Panc1 (cell line): Measurements from ENCODE around the gene PLS3. TPM values are rescaled to one million over a fixed set of nuclear protein-coding genes. Genes with fewer than 3 reads are reported as not detected.
A peak's percentile ranks its signal among the peaks of the same experiment; 100 is the strongest.

Experiments
- ATAC-seq: fragments of 200-7000 bp; cut with Tn5 transposase; 2 replicates; pipeline ENCODE4 v1.9.1; 2020; ENCODE audit warnings: mild to moderate bottlenecking, moderate library complexity
- BruUV-seq: library from RNA; stranded (reverse); fragments of 400-500 nt; replicated peaks from 2 replicates; lab custom pipeline; 2021; lab: Mats Ljungman, UMichigan
- CTCF ChIA-PET: fragments of 300-600 bp; sonication (Branson Sonifier 250); formaldehyde crosslinking; loops from one replicate; lab custom pipeline; 2022; ENCODE audit warnings: antibody characterized with exemption; lab: Charles Lee
- POLR2A ChIA-PET: fragments of 300-600 bp; sonication (Branson Sonifier 250); formaldehyde crosslinking; loops from one replicate; lab custom pipeline; 2022; ENCODE audit warnings: antibody characterized with exemption; lab: Charles Lee
- DNase-seq: peaks from one replicate; pipeline ENCODE4 v3.0.0-alpha.2; 2010; ENCODE audit warnings: low read depth, low spot score
- H3K27ac ChIP-seq: 2 replicates; pipeline ENCODE4 v1.5.1; 2011; ENCODE audit warnings: mild to moderate bottlenecking, low read length, inconsistent platforms
- H3K27me3 ChIP-seq: fragments of 200-500 bp; sonication (Bioruptor generic); 2 replicates; pipeline ENCODE4 v1.6.0; 2014; ENCODE audit warnings: low read length, inconsistent platforms; ENCODE audit not compliant: control insufficient read depth, insufficient read depth
- H3K36me3 ChIP-seq: fragments of 200-500 bp; sonication (Bioruptor generic); 2 replicates; pipeline ENCODE4 v1.5.1; 2014; ENCODE audit warnings: inconsistent platforms, mild to moderate bottlenecking, low read length, moderate library complexity; ENCODE audit not compliant: control insufficient read depth, insufficient read depth
- H3K4me1 ChIP-seq: 2 replicates; pipeline ENCODE4 v1.5.1; 2011; ENCODE audit warnings: inconsistent platforms, mild to moderate bottlenecking, low read length, moderate library complexity; ENCODE audit not compliant: control insufficient read depth, insufficient read depth
- H3K4me3 ChIP-seq, 2 experiments: 2 replicates each; pipeline ENCODE4 v1.5.1; 2011 to 2012; ENCODE audit warnings: low read depth in 2 of 2, low read length in 2 of 2, mild to moderate bottlenecking in 2 of 2, inconsistent platforms in 1 of 2, moderate library complexity in 1 of 2
- H3K9me3 ChIP-seq: fragments of 200-500 bp; sonication (Bioruptor generic); 2 replicates; pipeline ENCODE4 v1.5.1; 2014; ENCODE audit warnings: low read depth, mild to moderate bottlenecking, inconsistent platforms, low read length, moderate library complexity; ENCODE audit not compliant: control insufficient read depth, insufficient read depth
- POLR2AphosphoS5 ChIP-seq: IDR thresholded peaks from 2 replicates; pipeline ENCODE4 v1.6.1; 2012; ENCODE audit warnings: mild to moderate bottlenecking, low read depth, low read length, moderate library complexity
- SIN3A ChIP-seq: IDR thresholded peaks from 2 replicates; pipeline ENCODE4 v1.6.1; 2012; ENCODE audit warnings: low read depth, mild to moderate bottlenecking, low read length, moderate library complexity, borderline replicate concordance; ENCODE audit not compliant: insufficient read depth
- TCF7L2 ChIP-seq: IDR thresholded peaks from 2 replicates; pipeline ENCODE4 v1.6.1; 2011; ENCODE audit warnings: mild to moderate bottlenecking, low read depth, low read length, inconsistent platforms
- in situ Hi-C: cut with HindIII; loops from 2 replicates; pipeline ENCODE4 v1.10.0; 2016; ENCODE audit warnings: low sequenced_read_pairs, low pct_unique_long_range_greater_than_20kb
- intact Hi-C: fragments of 100-400 bp; cut with micrococcal nuclease; formaldehyde crosslinking; loops from one replicate; pipeline ENCODE4 v1.10.0; 2022; ENCODE audit not compliant: unreplicated experiment
- total RNA-seq: library from RNA; stranded (reverse); gene quantifications from one replicate; pipeline ENCODE4 v1.2.1, GENCODE V29; 2021; ENCODE audit not compliant: unreplicated experiment
- TF ChIP-seq, protein P1 (sequence below): fragments of 450-650 bp; IDR thresholded peaks from 2 replicates; pipeline ENCODE4 v1.5.1; 2017; ENCODE audit warnings: mild to moderate bottlenecking
- TF ChIP-seq, protein P2 (sequence below), 2 experiments: IDR thresholded peaks; 2 replicates each; pipeline ENCODE4 v1.6.1; 2011 to 2012; ENCODE audit warnings: low read depth in 2 of 2, control low read depth in 1 of 2, low read length in 1 of 2, mild to moderate bottlenecking in 1 of 2, moderate library complexity in 1 of 2; ENCODE audit not compliant: insufficient read depth in 1 of 2

PLS3 gene
- total RNA-seq, 1 experiment from 2014 or later: 164 TPM

GRCh38 chrX:115690511-115691216, 129.7 kb downstream of the PLS3 start:
- ChIA-PET POLR2A (no interaction called here), CTCF (interaction anchor here (0.5 to 1.3 kb wide), 3 partner anchors 11 to 75 kb away, joined by 3 to 4 read pairs (median 3); no protein-coding TSS in a partner anchor)
- Histone ChIP-seq H3K27me3 (no peaks in the 10 kb centered on the region), H3K27ac (no peak overlapping the region), H3K4me3 (no peak overlapping the region), H3K4me1 (no peaks in the 10 kb centered on the region), H3K36me3 (no peaks in the 10 kb centered on the region), H3K9me3 (no peaks in the 10 kb centered on the region)
- DNase-seq (peak; percentile 63), ATAC-seq (peak; percentile 91)
- BruUV-seq: no TSS peak
- in situ Hi-C loops (no loop called here), intact Hi-C loops (loop anchor here (5.0 kb wide), 1 partner anchor 358 kb away; no protein-coding TSS in a partner anchor)
- TF ChIP-seq TCF7L2: no peak
- TF ChIP-seq, protein P1, sequence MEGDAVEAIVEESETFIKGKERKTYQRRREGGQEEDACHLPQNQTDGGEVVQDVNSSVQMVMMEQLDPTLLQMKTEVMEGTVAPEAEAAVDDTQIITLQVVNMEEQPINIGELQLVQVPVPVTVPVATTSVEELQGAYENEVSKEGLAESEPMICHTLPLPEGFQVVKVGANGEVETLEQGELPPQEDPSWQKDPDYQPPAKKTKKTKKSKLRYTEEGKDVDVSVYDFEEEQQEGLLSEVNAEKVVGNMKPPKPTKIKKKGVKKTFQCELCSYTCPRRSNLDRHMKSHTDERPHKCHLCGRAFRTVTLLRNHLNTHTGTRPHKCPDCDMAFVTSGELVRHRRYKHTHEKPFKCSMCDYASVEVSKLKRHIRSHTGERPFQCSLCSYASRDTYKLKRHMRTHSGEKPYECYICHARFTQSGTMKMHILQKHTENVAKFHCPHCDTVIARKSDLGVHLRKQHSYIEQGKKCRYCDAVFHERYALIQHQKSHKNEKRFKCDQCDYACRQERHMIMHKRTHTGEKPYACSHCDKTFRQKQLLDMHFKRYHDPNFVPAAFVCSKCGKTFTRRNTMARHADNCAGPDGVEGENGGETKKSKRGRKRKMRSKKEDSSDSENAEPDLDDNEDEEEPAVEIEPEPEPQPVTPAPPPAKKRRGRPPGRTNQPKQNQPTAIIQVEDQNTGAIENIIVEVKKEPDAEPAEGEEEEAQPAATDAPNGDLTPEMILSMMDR: peak; percentile 88
- TF ChIP-seq POLR2AphosphoS5: no peak

DNA sequence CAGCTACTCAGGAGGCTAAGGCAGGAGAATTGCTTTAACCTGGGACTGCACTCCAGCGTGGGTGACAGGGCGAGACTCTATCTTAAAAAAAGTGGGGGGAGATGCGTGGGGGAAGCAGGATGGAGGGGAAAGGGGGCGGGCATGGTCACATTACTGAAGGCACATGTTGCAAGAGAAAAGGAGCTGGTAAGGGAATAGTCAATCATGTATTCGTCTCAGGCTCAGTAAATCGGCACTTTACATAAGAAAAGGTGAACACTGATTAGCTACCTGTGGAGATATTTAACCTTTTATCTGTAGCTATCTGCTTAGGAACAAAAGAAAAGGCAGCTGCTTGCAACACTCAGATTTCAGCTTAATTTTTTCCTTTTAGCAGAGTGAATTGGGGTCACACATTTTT, 132.5 kb downstream of the PLS3 start:
- ChIA-PET CTCF (no interaction called here), POLR2A (no interaction called here)
- in situ Hi-C loops: no loop called here
- ATAC-seq (no peak), DNase-seq (no peak)
- H3K4me1 ChIP-seq: no peaks in the 10 kb centered on the region
- H3K27ac ChIP-seq: no peak overlapping the region
- no peaks in the 10 kb centered on the region for H3K9me3 ChIP-seq
- H3K36me3 ChIP-seq: no peaks in the 10 kb centered on the region
- no peaks in the 10 kb centered on the region for H3K27me3 ChIP-seq
- no peak overlapping the region for H3K4me3 ChIP-seq
- no TSS peak for BruUV-seq
- intact Hi-C loops: loop anchor here (5.0 kb wide), 1 partner anchor 361 kb away; no protein-coding TSS in a partner anchor
- TF ChIP-seq TCF7L2 (no peak), POLR2AphosphoS5 (no peak), SIN3A (no peak)
- TF ChIP-seq, protein P2, sequence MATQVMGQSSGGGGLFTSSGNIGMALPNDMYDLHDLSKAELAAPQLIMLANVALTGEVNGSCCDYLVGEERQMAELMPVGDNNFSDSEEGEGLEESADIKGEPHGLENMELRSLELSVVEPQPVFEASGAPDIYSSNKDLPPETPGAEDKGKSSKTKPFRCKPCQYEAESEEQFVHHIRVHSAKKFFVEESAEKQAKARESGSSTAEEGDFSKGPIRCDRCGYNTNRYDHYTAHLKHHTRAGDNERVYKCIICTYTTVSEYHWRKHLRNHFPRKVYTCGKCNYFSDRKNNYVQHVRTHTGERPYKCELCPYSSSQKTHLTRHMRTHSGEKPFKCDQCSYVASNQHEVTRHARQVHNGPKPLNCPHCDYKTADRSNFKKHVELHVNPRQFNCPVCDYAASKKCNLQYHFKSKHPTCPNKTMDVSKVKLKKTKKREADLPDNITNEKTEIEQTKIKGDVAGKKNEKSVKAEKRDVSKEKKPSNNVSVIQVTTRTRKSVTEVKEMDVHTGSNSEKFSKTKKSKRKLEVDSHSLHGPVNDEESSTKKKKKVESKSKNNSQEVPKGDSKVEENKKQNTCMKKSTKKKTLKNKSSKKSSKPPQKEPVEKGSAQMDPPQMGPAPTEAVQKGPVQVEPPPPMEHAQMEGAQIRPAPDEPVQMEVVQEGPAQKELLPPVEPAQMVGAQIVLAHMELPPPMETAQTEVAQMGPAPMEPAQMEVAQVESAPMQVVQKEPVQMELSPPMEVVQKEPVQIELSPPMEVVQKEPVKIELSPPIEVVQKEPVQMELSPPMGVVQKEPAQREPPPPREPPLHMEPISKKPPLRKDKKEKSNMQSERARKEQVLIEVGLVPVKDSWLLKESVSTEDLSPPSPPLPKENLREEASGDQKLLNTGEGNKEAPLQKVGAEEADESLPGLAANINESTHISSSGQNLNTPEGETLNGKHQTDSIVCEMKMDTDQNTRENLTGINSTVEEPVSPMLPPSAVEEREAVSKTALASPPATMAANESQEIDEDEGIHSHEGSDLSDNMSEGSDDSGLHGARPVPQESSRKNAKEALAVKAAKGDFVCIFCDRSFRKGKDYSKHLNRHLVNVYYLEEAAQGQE (IDR thresholded peaks at IDR 0.05; ENCODE audit: insufficient read depth in 1 of 2, low read depth in 2 of 2, low read length in 1 of 2): no peak
- TF ChIP-seq, protein P1: no peak
